IMR-90 (cell line): ENCODE results near the gene MMD2. TPM values are rescaled to one million over a fixed set of nuclear protein-coding genes. Genes with fewer than 3 reads are reported as not detected.

ENCODE experiments used
- ATAC-seq: fragments of 200-7000 bp; cut with Tn5 transposase; 2 replicates; pipeline ENCODE4 v1.9.1; 2020; ENCODE audit warnings: low read depth, mild to moderate bottlenecking, moderate library complexity
- BruUV-seq: library from RNA; stranded (reverse); fragments of 400-500 nt; replicated peaks from 2 replicates; lab custom pipeline; 2021; lab: Mats Ljungman, UMichigan
- CTCF ChIA-PET: fragments of 300-600 bp; formaldehyde crosslinking; extraction: SDS; loops from one replicate; lab custom pipeline; 2021; ENCODE audit warnings: antibody characterized with exemption; lab: Yijun Ruan, JAX
- POLR2A ChIA-PET: fragments of 300-600 bp; sonication (Branson Sonifier 250); formaldehyde crosslinking; loops from one replicate; lab custom pipeline; 2022; ENCODE audit warnings: antibody characterized with exemption; ENCODE audit not compliant: unreplicated experiment; lab: Charles Lee
- DNase-seq: peaks from one replicate; pipeline ENCODE4 v3.0.0; 2013
- H2AFZ ChIP-seq: replicated peaks from 2 replicates; pipeline ENCODE3; 2013; ENCODE audit warnings: low read length, mild to moderate bottlenecking; ENCODE audit not compliant: poor library complexity
- H2AK5ac ChIP-seq: 2 replicates; pipeline ENCODE4 v1.6.1; 2013; ENCODE audit warnings: low read depth, low read length, inconsistent platforms
- H2AK9ac ChIP-seq: replicated peaks from 2 replicates; pipeline ENCODE3; 2013; ENCODE audit warnings: mild to moderate bottlenecking, low read depth, low read length, moderate library complexity; ENCODE audit not compliant: poor library complexity
- H2BK120ac ChIP-seq: 2 replicates; pipeline ENCODE4 v1.6.1; 2013; ENCODE audit warnings: low read depth, low read length, inconsistent platforms
- H2BK15ac ChIP-seq: 3 replicates; pipeline ENCODE4 v1.6.1; 2013; ENCODE audit warnings: low read depth, low read length, inconsistent platforms
- H2BK20ac ChIP-seq: 2 replicates; pipeline ENCODE4 v1.6.1; 2013; ENCODE audit warnings: low read depth, mild to moderate bottlenecking, inconsistent platforms, low read length, moderate library complexity
- H2BK5ac ChIP-seq: 2 replicates; pipeline ENCODE4 v1.6.1; 2013; ENCODE audit warnings: mild to moderate bottlenecking, low read depth, low read length, inconsistent platforms; ENCODE audit not compliant: poor library complexity, severe bottlenecking
- H3K14ac ChIP-seq: replicated peaks from 2 replicates; pipeline ENCODE4 v1.6.1; 2013; ENCODE audit warnings: low read depth, low read length, inconsistent platforms
- H3K18ac ChIP-seq: 2 replicates; pipeline ENCODE4 v1.6.1; 2013; ENCODE audit warnings: low read depth, low read length, control low read depth
- H3K23ac ChIP-seq: 2 replicates; pipeline ENCODE4 v1.6.1; 2013; ENCODE audit warnings: low read depth, low read length, inconsistent platforms
- H3K27ac ChIP-seq: 2 replicates; pipeline ENCODE4 v1.5.1; 2013; ENCODE audit warnings: mild to moderate bottlenecking, control low read depth, low read length; ENCODE audit not compliant: insufficient read depth
- H3K27me3 ChIP-seq: 2 replicates; pipeline ENCODE4 v1.6.1; 2013; ENCODE audit warnings: low read length; ENCODE audit not compliant: control insufficient read depth, insufficient read depth
- H3K36me3 ChIP-seq: 2 replicates; pipeline ENCODE4 v1.6.1; 2013; ENCODE audit warnings: low read length, mixed read lengths; ENCODE audit not compliant: control insufficient read depth, insufficient read depth
- H3K4ac ChIP-seq: 2 replicates; pipeline ENCODE4 v1.6.1; 2013; ENCODE audit warnings: low read depth, low read length, inconsistent platforms
- H3K4me1 ChIP-seq: 2 replicates; pipeline ENCODE4 v1.6.1; 2013; ENCODE audit warnings: low read length, mixed read lengths; ENCODE audit not compliant: control insufficient read depth, insufficient read depth
- H3K4me2 ChIP-seq: 2 replicates; pipeline ENCODE4 v1.6.1; 2013; ENCODE audit warnings: low read depth, mild to moderate bottlenecking, control low read depth, low read length, moderate library complexity
- H3K4me3 ChIP-seq: 2 replicates; pipeline ENCODE4 v1.5.1; 2013; ENCODE audit warnings: low read depth, mild to moderate bottlenecking, control low read depth, low read length, moderate library complexity; ENCODE audit not compliant: insufficient read depth
- H3K56ac ChIP-seq: 2 replicates; pipeline ENCODE4 v1.6.1; 2013; ENCODE audit warnings: low read length, inconsistent platforms; ENCODE audit not compliant: insufficient read depth; ENCODE audit errors: extremely low read depth
- H3K79me1 ChIP-seq, 2 experiments: 2 replicates each; pipeline ENCODE4 v1.6.1; 2013; ENCODE audit warnings: low read length in 2 of 2, inconsistent platforms in 1 of 2, low read depth in 1 of 2
- H3K9ac ChIP-seq: 2 replicates; pipeline ENCODE4 v1.6.1; 2013; ENCODE audit warnings: low read depth, low read length, control low read depth
- H3K9me1 ChIP-seq: 2 replicates; pipeline ENCODE4 v1.6.1; 2013; ENCODE audit warnings: low read length, inconsistent platforms; ENCODE audit not compliant: insufficient read depth
- H3K9me3 ChIP-seq: 2 replicates; pipeline ENCODE4 v1.6.1; 2013; ENCODE audit warnings: low read length; ENCODE audit not compliant: control insufficient read depth, insufficient read depth
- H4K20me1 ChIP-seq: 2 replicates; pipeline ENCODE4 v1.6.1; 2013; ENCODE audit warnings: low read length, inconsistent platforms; ENCODE audit not compliant: insufficient read depth
- H4K5ac ChIP-seq: 2 replicates; pipeline ENCODE4 v1.6.1; 2013; ENCODE audit warnings: mild to moderate bottlenecking, low read depth, low read length, control low read depth
- H4K8ac ChIP-seq, 2 experiments: 2 replicates each; pipeline ENCODE4 v1.6.1; 2013; ENCODE audit warnings: low read depth in 2 of 2, low read length in 2 of 2, control low read depth in 1 of 2, inconsistent platforms in 1 of 2
- H4K91ac ChIP-seq: 2 replicates; pipeline ENCODE4 v1.6.1; 2013; ENCODE audit warnings: low read depth, low read length, inconsistent platforms; ENCODE audit not compliant: insufficient read depth
- BHLHE40 ChIP-seq: fragments of 150-350 bp; IDR thresholded peaks from 2 replicates; pipeline ENCODE4 v1.6.1; 2016; ENCODE audit warnings: mild to moderate bottlenecking, low read depth, low read length
- CHD1 ChIP-seq: IDR thresholded peaks from 2 replicates; pipeline ENCODE4 v1.6.1; 2012; ENCODE audit warnings: low read depth, low read length, improper control_type of control experiment
- FOS ChIP-seq: fragments of 150-350 bp; IDR thresholded peaks from 2 replicates; pipeline ENCODE4 v1.6.1; 2016; ENCODE audit warnings: low read depth, low read length
- MAFK ChIP-seq: IDR thresholded peaks from 2 replicates; pipeline ENCODE4 v1.6.1; 2012; ENCODE audit warnings: low read depth, low read length, improper control_type of control experiment
- MAZ ChIP-seq: IDR thresholded peaks from 2 replicates; pipeline ENCODE4 v1.6.1; 2012; ENCODE audit warnings: low read depth, mild to moderate bottlenecking, low read length, improper control_type of control experiment, moderate library complexity, borderline replicate concordance
- MXI1 ChIP-seq: IDR thresholded peaks from 2 replicates; pipeline ENCODE4 v1.6.1; 2012; ENCODE audit warnings: low read depth, mild to moderate bottlenecking, low read length, moderate library complexity, borderline replicate concordance
- USF2 ChIP-seq: fragments of 150-350 bp; IDR thresholded peaks from 2 replicates; pipeline ENCODE4 v1.6.1; 2017; ENCODE audit warnings: mild to moderate bottlenecking, antibody characterized with exemption, low read length, low read depth
- WGBS, 2 experiments: methylation state at CpG; one replicate each; pipeline versions ENCODE4 v1.1.5 to v1.1.7; 2013; ENCODE audit warnings: missing lambda C conversion rate in 2 of 2; ENCODE audit not compliant: insufficient read length in 1 of 2; ENCODE audit errors: extremely low coverage in 2 of 2; 5-methylcytosine and 5-hydroxymethylcytosine counted together
- dilution Hi-C: fragments of 300-500 bp; cut with HindIII; formaldehyde crosslinking; loops from one replicate; pipeline ENCODE4 v1.14.3; 2018; ENCODE audit warnings: low sequenced_read_pairs; ENCODE audit not compliant: unreplicated experiment
- in situ Hi-C: fragments of 300-500 bp; cut with MboI; formaldehyde crosslinking; loops from 3 replicates; pipeline ENCODE4 v1.14.3; 2019; ENCODE audit warnings: low sequenced_read_pairs, inconsistent platforms, mixed read lengths
- intact Hi-C: fragments of 100-400 bp; cut with micrococcal nuclease; formaldehyde crosslinking; loops from 2 replicates; pipeline ENCODE4 v1.10.0; 2022
- polyA plus RNA-seq, 3 experiments: library from polyadenylated mRNA; depleted of rRNA; stranded (reverse); fragments of >200 nt; gene quantifications; 2 replicates each; pipeline ENCODE4 v1.2.3, GENCODE V29; 2012; ENCODE audit warnings: low replicate concordance in 1 of 3
- total RNA-seq: library from RNA; depleted of rRNA; stranded (reverse); fragments of >200 nt; gene quantifications from 2 replicates; pipeline ENCODE4 v1.2.3, GENCODE V29; 2012

MMD2 gene
- total and polyA plus RNA-seq, 2 of the 4 experiments (the other 2 are of a cell fraction): not detected

GRCh38 chr7:4965295-4966022 lies 6.5 kb upstream of the MMD2 start:
- no peak overlapping the region for H3K4me3 ChIP-seq
- no peak overlapping the region for H3K18ac ChIP-seq
- in situ Hi-C loops (no loop called here), intact Hi-C loops (no loop called here), dilution Hi-C loops (no loop called here)
- H3K14ac ChIP-seq: no peak overlapping the region
- DNase-seq (no peak), ATAC-seq (no peak)
- no peak overlapping the region for H3K4me2 ChIP-seq
- H3K27me3 ChIP-seq: peaks cover 14% of the 10 kb centered on the region; the same call in 1 of the 2 replicates
- TF ChIP-seq MAFK (no peak), USF2 (no peak), MXI1 (no peak), FOS (no peak), BHLHE40 (no peak), MAZ (no peak), CHD1 (no peak)
- no peak overlapping the region for H2BK5ac ChIP-seq
- no peak overlapping the region for H2BK15ac ChIP-seq
- H4K20me1 ChIP-seq: no peaks in the 10 kb centered on the region
- no peak overlapping the region for H2AK9ac ChIP-seq
- no peak overlapping the region for H4K91ac ChIP-seq
- H4K8ac ChIP-seq: no peak overlapping the region
- no peaks in the 10 kb centered on the region for H3K9me3 ChIP-seq
- ChIA-PET POLR2A (no interaction called here), CTCF (interaction anchor here (2.0 kb wide), 1 partner anchor 9 kb away, joined by 7 read pairs; no protein-coding TSS in a partner anchor)
- H3K27ac ChIP-seq: no peak overlapping the region
- H2BK20ac ChIP-seq: no peak overlapping the region
- H3K56ac ChIP-seq: no peak overlapping the region
- H3K9me1 ChIP-seq: no peaks in the 10 kb centered on the region
- H3K9ac ChIP-seq: no peak overlapping the region
- H2AK5ac ChIP-seq: no peak overlapping the region
- H3K79me1 ChIP-seq: no peaks in the 10 kb centered on the region
- H3K4ac ChIP-seq: no peak overlapping the region
- no peaks in the 10 kb centered on the region for H3K36me3 ChIP-seq
- BruUV-seq: no TSS peak
- H2AFZ ChIP-seq: no peak overlapping the region
- no peak overlapping the region for H3K23ac ChIP-seq
- no peaks in the 10 kb centered on the region for H3K4me1 ChIP-seq
- H4K5ac ChIP-seq: no peak overlapping the region
- no CpG with 5 or more reads among the region's 11 CpGs for WGBS, 2 experiments
- H2BK120ac ChIP-seq: no peak overlapping the region
